HG03520 (cell line): ENCODE measurements around the gene LRRC4C.
"Not testable (repeated sequence)": the region's sequence is repeated elsewhere in the genome, so short reads cannot be mapped to it uniquely, and the experiment has no call there.

Source experiments
- ATAC-seq: cut with Tn5 transposase; IDR thresholded peaks from one replicate; pipeline ENCODE4 v1.9.1; 2021; ENCODE audit warnings: mild to moderate bottlenecking, moderate library complexity; ENCODE audit not compliant: unreplicated experiment

Gene LRRC4C

GRCh38 chr11:40910774-40911173 lies 548.7 kb downstream of the LRRC4C start:
- not testable (repeated sequence) for ATAC-seq

DNA sequence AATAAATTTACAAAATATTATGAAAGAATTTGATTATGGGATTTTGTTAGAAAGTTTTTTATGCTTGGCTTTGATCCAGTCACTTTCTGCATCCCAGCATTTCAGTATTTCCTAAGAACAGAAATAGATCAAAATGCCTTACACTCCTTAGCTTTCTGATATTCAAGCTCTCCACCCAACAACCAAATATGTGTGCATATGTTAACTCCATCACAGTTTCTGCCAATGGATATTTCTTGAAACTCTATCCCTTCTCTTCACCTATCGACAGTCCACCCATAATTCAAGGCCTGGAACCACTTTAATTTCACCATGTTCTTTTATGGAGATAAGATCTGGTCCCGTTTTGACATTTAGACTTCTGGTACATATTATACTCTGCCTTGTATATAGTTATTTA lies 565.0 kb downstream of the LRRC4C start:
- no peak for ATAC-seq

- ATAC-seq = no peak
Measured at GRCh38 chr11:40885250-40885954, 574.0 kb downstream of the LRRC4C start.

DNA sequence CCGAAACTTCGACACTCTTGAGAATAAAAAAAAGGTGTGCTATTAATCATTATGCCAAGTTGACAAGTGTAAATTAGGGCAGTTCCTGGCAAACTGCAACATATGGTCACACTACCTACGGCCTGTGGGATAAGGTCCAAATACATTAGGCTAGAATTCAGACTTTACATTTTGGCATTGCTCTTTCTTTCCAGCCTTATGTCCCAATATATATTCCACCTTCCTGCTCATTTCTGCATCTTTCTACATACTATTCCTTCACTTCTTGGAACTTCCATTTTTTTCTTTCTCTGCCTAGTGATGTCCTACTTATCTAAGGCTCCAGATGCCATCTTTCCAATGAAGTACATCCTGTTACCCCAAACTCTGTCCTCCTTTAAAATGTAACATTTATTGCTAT lies 577.2 kb downstream of the LRRC4C start:
- ATAC-seq = no peak

DNA sequence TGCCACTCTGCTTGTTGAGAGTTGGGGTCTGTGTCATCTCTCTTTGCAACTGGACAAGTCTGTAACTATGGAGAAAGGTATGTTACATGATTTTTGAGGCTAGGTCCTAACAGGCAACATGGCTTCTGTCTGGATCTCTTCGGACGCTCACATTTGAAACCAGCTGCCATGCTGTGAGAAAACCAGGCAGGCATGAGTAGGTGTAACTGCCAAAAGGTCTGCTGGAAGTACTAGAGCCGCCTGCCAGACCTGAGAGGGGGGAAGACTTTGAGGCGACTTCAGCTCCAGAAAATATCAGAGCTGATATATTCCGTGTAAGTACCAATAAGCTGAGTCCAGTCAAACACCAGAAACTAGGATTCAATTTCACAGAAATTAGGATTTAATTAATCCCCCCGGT lies 579.5 kb downstream of the LRRC4C start:
- ATAC-seq = no peak

DNA sequence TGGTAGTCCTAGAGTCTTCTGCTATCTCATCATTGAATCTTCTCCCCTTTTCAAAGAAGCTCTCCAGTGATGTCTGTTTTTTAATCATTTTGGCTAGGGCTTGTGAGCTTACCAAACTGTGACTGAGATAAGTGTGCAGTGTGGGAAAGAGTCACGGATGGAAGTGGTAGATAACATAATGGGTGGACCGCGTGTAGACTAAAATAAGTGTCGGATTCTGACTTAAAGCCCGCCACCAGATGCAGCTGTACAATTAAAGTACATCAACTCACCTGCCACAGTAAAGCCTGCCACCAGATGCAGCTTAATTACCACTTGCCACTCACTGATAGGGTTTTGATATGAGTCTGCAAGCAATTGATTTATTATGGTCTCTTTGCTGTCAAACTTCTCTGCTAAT lies 581.5 kb downstream of the LRRC4C start:
- ATAC-seq = no peak

- ATAC-seq = no peak
Measured at GRCh38 chr11:40877256-40877655, 582.2 kb downstream of the LRRC4C start.

- ATAC-seq = no peak
Measured at GRCh38 chr11:40867991-40868632, 591.3 kb downstream of the LRRC4C start.

- ATAC-seq = not testable (repeated sequence)
Measured at GRCh38 chr11:40857754-40858153, 601.7 kb downstream of the LRRC4C start.

DNA sequence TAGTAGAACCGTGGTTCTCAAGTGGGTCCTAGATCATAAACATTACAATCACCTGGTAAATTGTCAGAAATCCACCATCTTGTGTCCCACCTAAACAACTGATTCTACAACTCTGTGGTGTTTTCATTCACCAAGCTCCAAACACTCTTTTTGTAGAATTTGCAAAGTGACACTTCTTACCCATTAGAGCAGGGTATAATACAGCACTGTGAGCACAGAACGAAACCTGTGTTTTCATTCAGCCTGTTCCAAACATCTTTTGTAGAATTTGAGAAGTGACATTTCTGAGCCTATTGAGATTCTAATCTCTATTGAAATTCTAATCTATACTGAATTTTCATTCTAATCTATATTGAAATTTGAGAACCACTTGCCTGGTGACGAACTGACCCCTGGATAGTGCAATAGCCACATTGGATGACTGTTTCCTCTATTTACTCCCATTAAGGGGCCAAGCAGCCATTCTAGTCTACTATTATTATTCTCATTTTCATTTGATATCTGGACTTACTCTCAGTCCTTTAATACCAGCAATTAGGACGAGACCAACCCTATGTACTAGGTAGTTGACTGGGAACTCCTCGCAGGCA lies 616.6 kb downstream of the LRRC4C start:
- no peak for ATAC-seq

- ATAC-seq = no peak
Measured at GRCh38 chr11:40841231-40841630, 618.2 kb downstream of the LRRC4C start.

DNA sequence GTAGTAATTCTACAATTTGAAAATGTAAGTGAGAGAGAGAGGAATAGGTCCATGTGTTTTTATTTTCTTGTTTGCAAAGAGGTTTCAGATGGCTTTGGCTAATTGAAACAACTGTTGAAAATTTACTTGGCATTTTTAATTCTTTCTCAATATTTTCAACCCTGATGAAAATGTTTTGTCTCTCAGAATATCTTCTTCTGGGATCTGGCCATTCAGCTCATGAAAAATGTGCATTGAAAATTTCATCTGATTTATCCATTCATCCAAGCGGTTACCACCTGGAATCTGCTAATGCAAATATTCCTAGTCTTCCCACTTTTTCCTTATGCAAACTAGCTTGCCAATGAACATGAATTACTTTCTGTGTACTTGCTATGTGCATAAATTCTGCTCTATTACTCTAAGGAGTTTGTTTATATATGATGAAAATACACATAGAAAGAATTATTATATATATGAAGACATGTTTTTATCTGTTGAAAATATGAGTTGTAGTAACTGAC lies 621.2 kb downstream of the LRRC4C start:
- ATAC-seq = no peak

DNA sequence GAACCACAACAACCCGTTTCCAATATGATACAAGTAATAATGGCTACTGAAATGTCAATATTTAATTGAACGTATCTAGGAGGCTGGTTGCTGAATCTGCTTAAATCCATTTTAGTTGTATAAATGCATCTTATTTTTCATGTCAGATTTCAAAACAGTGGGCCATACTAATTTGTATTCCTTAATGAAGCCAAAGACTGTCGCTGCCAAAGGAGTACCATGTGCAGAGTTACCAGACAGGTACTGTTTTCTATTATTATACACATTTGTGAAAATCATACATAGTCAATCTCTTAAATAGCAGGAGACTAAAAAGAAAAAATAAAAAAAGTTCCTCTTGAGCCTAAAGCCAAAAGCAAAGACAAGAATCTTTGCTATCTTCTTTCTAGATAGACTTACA lies 632.3 kb downstream of the LRRC4C start:
- no peak for ATAC-seq

GRCh38 chr11:40826601-40827000 lies 632.9 kb downstream of the LRRC4C start:
- no peak for ATAC-seq

DNA sequence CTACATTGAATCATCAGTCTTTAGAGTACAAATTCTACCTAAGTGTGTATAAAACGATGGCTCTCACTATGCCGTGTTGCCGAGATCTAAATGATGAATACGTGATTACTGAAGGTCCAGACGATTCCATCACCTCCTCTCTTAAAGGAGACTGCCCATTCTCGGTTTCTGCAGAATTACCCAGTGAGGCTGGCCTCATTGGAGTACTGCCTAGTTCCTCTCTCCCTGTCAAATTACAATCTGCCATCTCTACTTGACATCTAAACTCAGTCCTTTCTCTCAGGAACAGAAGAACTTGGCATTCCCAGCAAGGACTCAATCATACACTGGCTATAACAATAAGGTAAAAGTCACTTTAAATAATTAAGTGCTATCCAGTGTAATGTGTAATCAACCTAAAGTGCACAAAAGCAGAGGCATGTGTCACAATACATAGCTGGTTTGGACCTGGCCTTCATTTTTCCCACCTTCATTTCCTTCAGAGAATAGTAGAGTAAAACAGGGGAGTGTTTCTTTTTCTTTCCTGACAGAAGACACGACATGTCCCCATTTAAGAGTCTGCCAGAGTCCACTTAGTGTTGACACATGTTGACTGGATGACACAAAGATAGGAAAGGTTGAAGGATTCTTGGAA lies 634.1 kb downstream of the LRRC4C start:
- no peak for ATAC-seq

DNA sequence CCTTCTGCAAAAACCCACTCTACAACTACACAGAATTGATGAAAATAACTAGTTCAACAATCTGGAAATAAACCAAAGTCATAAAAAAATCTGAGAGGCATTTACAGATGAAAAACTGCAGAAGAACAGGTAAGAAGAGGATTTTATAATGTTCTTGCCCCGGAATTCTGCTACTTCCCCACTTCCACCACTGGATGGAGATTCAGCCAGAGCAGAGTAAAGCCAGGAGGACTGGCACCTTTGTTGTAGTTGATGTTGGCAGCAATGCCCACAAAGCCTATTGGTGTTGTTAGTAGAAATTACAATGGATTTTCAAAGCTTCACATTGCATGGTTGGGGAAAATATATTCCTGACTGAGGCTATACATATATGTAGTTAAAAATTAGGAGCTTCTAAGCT lies 640.2 kb downstream of the LRRC4C start:
- no peak for ATAC-seq

DNA sequence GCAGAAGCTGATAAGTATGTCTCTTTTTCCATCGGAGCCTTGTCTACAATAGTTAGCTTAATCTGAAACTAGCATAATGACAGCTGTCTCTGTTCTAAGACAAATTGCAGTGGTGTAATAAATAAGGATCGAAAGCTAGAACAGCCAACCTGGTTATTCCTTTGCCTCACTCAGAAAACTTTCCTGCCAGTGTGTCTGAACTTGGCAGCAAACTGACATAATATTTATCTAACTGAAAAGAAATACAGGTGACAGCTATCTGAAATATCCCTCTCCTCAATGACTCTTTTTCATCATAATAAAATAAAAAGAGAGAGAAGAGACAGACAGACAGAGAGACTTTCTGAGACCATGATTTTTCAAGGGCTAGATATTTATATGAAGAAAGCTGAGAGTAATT lies 642.5 kb downstream of the LRRC4C start:
- ATAC-seq = no peak

DNA sequence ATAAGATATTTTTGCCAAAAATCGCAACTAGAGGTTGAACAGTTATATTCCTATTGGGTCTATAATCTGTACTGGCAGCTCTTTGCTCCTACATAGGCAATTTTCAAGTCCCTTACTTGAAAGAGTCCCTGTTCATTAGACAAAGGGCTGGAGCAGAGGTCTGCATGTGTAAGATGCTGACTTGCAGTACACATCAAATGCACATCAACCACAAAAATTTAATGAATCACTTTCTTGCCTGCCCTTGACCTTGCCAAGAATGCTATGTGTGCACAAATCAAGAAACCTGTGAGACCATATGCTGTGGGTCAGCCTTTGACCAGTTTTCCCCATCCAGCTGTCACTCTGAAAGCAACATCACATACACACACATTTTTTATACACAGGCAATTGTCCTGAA lies 661.5 kb downstream of the LRRC4C start:
- ATAC-seq = no peak

GRCh38 chr11:40787224-40787623 lies 672.2 kb downstream of the LRRC4C start:
- ATAC-seq = no peak

DNA sequence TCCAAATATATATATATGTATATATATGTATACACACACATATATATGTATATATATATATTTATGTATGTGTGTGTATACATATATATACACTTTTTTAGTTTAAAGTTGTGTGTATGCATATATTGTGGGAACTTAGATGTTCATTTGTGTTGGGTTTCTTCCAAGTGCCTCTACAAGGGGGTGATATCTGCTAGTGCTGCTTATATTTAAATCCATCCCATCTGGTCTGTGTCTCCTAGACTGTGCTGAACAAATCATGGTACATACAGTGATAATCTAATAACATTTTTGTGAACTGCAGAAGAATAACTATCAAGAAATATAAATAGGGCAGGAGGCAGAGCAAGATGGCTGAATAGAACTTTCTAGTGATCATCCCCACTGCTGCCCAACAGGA lies 696.4 kb downstream of the LRRC4C start:
- ATAC-seq = no peak

DNA sequence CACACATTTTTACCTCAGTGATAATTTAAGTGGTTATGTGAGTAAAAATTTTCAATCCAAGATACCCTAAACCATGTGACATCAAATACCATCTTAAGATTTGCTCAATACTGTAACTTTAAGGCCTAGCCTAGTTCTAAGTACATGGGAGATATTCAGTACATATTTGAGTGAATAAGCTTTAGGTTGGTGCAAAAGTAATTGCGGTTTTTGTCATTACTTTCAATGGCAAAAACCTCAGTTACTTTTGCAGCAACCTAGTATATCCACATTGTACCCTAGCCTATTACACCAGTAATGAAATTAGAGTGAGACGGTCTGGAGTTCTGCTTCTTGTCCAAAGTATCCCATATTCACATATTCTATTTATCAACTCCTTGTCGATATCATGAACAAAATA lies 700.1 kb downstream of the LRRC4C start:
- ATAC-seq = no peak

DNA sequence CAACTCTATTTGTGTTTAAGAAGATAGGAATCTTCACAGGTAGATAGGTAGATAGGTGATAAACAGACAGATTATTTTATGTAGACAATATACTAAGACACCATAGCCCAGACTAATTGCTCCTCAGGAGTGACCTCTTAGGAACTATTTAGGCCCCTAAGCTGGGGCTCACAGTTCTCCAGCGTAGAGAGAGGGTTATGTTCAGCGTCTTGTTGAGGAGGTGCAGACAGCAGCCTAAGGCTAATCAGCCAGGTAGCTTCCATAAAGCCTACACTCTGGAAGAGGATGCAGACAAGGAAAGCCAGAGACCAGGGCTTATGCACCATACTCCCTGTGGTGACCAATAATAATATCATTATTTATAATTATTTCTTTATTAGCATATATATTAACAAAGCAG lies 705.2 kb downstream of the LRRC4C start:
- ATAC-seq = no peak
